GM12878 (cell line): ENCODE measurements around the gene DENND1A. TPM values are rescaled to one million over a fixed set of nuclear protein-coding genes. Genes with fewer than 3 reads are reported as not detected.

Experiments
- ATAC-seq: fragments of 200-7000 bp; cut with Tn5 transposase; 3 replicates; pipeline ENCODE4 v1.9.1; 2020; ENCODE audit warnings: mild to moderate bottlenecking, moderate library complexity
- BruUV-seq: library from RNA; stranded (reverse); fragments of 400-500 nt; replicated peaks from 2 replicates; lab custom pipeline; 2021; lab: Mats Ljungman, UMichigan
- CTCF ChIA-PET: fragments of 300-600 bp; sonication (Branson Sonifier 250); formaldehyde crosslinking; extraction: SDS; loops from one replicate; lab custom pipeline; 2021; ENCODE audit warnings: inconsistent platforms; lab: Yijun Ruan, JAX
- POLR2A ChIA-PET: fragments of 350-600 bp; formaldehyde crosslinking; extraction: SDS; loops from one replicate; lab custom pipeline; 2021; ENCODE audit warnings: inconsistent platforms; lab: Charles Lee
- RAD21 ChIA-PET: fragments of 300-600 bp; sonication (Branson Sonifier 250); formaldehyde crosslinking; loops from one replicate; lab custom pipeline; 2023; ENCODE audit warnings: antibody characterized with exemption; ENCODE audit not compliant: unreplicated experiment; lab: Charles Lee
- SMC1A ChIA-PET: fragments of 300-600 bp; sonication (Branson Sonifier 250); formaldehyde crosslinking; loops from one replicate; lab custom pipeline; 2023; ENCODE audit not compliant: unreplicated experiment, uncharacterized antibody; lab: Charles Lee
- DNase-seq: peaks from one replicate; pipeline ENCODE4 v3.0.0-alpha.2; 2011; ENCODE audit warnings: low read depth, low spot score
- FAIRE-seq: peaks from 3 replicates; lab custom pipeline; 2011; peaks lifted over from hg19 to GRCh38; lab: Jason Lieb, UNC
- H2AFZ ChIP-seq: 2 replicates; pipeline ENCODE4 v1.6.0; 2011; ENCODE audit warnings: low read depth, low read length, control low read depth; ENCODE audit not compliant: control insufficient read depth
- H3K27ac ChIP-seq: 2 replicates; pipeline ENCODE4 v1.5.1; 2011; ENCODE audit warnings: control low read depth; ENCODE audit not compliant: control insufficient read depth, insufficient read depth
- H3K27me3 ChIP-seq, 2 experiments: replicated peaks in 1 of 2; 2 replicates each; pipeline versions ENCODE4 v1.6.0 to v1.6.1; 2011; ENCODE audit warnings: low read length in 1 of 2; ENCODE audit not compliant: control insufficient read depth in 2 of 2, insufficient read depth in 2 of 2
- H3K36me3 ChIP-seq, 2 experiments: 2 replicates each; pipeline ENCODE4 v1.5.1; 2011; ENCODE audit warnings: low read length in 1 of 2; ENCODE audit not compliant: control insufficient read depth in 2 of 2, insufficient read depth in 2 of 2
- H3K4me1 ChIP-seq: 2 replicates; pipeline ENCODE4 v1.6.1; 2011; ENCODE audit warnings: mild to moderate bottlenecking, low read length, moderate library complexity, mixed read lengths; ENCODE audit not compliant: control insufficient read depth, insufficient read depth
- H3K4me2 ChIP-seq: 2 replicates; pipeline ENCODE4 v1.6.0; 2011; ENCODE audit warnings: control low read depth; ENCODE audit not compliant: control insufficient read depth, insufficient read depth
- H3K4me3 ChIP-seq: fragments of 200-600 bp; sonication (generic); 2 replicates; pipeline ENCODE4 v1.5.1; 2016
- H3K79me2 ChIP-seq: 2 replicates; pipeline ENCODE4 v1.6.0; 2011; ENCODE audit warnings: low read length; ENCODE audit not compliant: control insufficient read depth, insufficient read depth
- H3K9ac ChIP-seq: 2 replicates; pipeline ENCODE4 v1.8.0; 2011; ENCODE audit warnings: low read length, control low read depth, mixed read lengths; ENCODE audit not compliant: control insufficient read depth, insufficient read depth
- H3K9me3 ChIP-seq: replicated peaks from 3 replicates; pipeline ENCODE4 v1.5.1; 2011; ENCODE audit warnings: mild to moderate bottlenecking, low read length; ENCODE audit not compliant: control insufficient read depth, insufficient read depth
- H4K20me1 ChIP-seq: 2 replicates; pipeline ENCODE4 v1.6.0; 2011; ENCODE audit not compliant: control insufficient read depth, insufficient read depth
- BCL11A ChIP-seq: IDR thresholded peaks from 2 replicates; pipeline ENCODE4 v1.6.1; 2011; ENCODE audit warnings: low read depth, low read length
- CBX3 ChIP-seq: fragments of 200-600 bp; sonication (generic); IDR thresholded peaks from 2 replicates; pipeline ENCODE4 v1.6.1; 2016; ENCODE audit warnings: low read depth, borderline replicate concordance
- CBX5 ChIP-seq: sonication (generic); IDR thresholded peaks from 2 replicates; pipeline ENCODE4 v1.6.1; 2016; ENCODE audit warnings: low read depth, moderate library complexity, mild to moderate bottlenecking, inconsistent platforms
- IKZF2 ChIP-seq, 2 experiments: fragments of 450-650 bp; IDR thresholded peaks; 2 replicates each; pipeline ENCODE4 v1.6.1; 2017; ENCODE audit warnings: mild to moderate bottlenecking in 2 of 2, moderate library complexity in 2 of 2
- IRF4 ChIP-seq: IDR thresholded peaks from 2 replicates; pipeline ENCODE4 v1.6.1; 2011; ENCODE audit warnings: low read depth, low read length
- IRF5 ChIP-seq: fragments of 450-650 bp; IDR thresholded peaks from 2 replicates; pipeline ENCODE4 v1.6.1; 2017; ENCODE audit warnings: borderline replicate concordance
- KAT2A ChIP-seq: conservative IDR thresholded peaks from 2 replicates; pipeline ENCODE4 v1.6.1; 2011; ENCODE audit warnings: low read depth, low read length; ENCODE audit not compliant: control insufficient read depth
- NFIC ChIP-seq: IDR thresholded peaks from 2 replicates; pipeline ENCODE4 v1.6.1; 2012; ENCODE audit warnings: low read depth, mild to moderate bottlenecking, inconsistent platforms, low read length, moderate library complexity
- NR2C2 ChIP-seq: IDR thresholded peaks from 2 replicates; pipeline ENCODE4 v1.6.1; 2011; ENCODE audit warnings: borderline replicate concordance, low read depth; ENCODE audit not compliant: control insufficient read depth, insufficient read length
- ZNF207 ChIP-seq: fragments of 450-650 bp; IDR thresholded peaks from 2 replicates; pipeline ENCODE4 v1.6.1; 2014; ENCODE audit warnings: antibody characterized with exemption, mild to moderate bottlenecking, borderline replicate concordance
- ZNF217 ChIP-seq: fragments of 450-650 bp; IDR thresholded peaks from 2 replicates; pipeline ENCODE4 v1.6.1; 2017; ENCODE audit warnings: antibody characterized with exemption, mild to moderate bottlenecking
- WGBS: methylation state at CpG from one replicate; pipeline ENCODE4 v1.1.6; 2016; ENCODE audit warnings: low lambda C conversion rate; ENCODE audit not compliant: insufficient replicate concordance, insufficient coverage; ENCODE audit errors: missing lambda C conversion rate; 5-methylcytosine and 5-hydroxymethylcytosine counted together
- in situ Hi-C: fragments of 300-500 bp; cut with MboI; formaldehyde crosslinking; loops from 9 replicates; pipeline ENCODE4 v1.14.3; 2018; ENCODE audit warnings: mixed read lengths
- intact Hi-C: fragments of 100-400 bp; cut with micrococcal nuclease; formaldehyde crosslinking; loops from one replicate; pipeline ENCODE4 v1.14.2; 2022; ENCODE audit not compliant: unreplicated experiment
- polyA plus RNA-seq, 11 experiments: library from polyadenylated mRNA; depleted of rRNA in 4 of 11; unstranded in 6 of 11; stranded (reverse) in 5 of 11; fragments of >200 nt; fragmentation: Nextera tagmentation in 4 of 11; fragmentation: Illumina TruSeq in 1 of 11; extraction: Ambion mirVana in 4 of 11; extraction: Trizol in 1 of 11; gene quantifications; 1 replicate in 1 of 11; 2 replicates in 10 of 11; pipeline versions ENCODE4 v1.2.1 to v1.2.3, GENCODE V29; 2011 to 2016; ENCODE audit warnings: inconsistent platforms in 2 of 11, missing spikeins in 2 of 11, low read depth in 1 of 11
- total RNA-seq, 4 experiments: library from RNA; depleted of rRNA in 3 of 4; stranded (reverse); fragments of >200 nt in 3 of 4; fragmentation: Illumina TruSeq in 1 of 4; extraction: Trizol in 1 of 4; gene quantifications; 2 replicates each; pipeline versions ENCODE4 v1.2.1 to v1.2.3, GENCODE V29; 2013 to 2021

DENND1A gene
- total and polyA plus RNA-seq, 10 of the 15 experiments (the other 5 are each of a cell fraction or from before 2014, with no cell fraction given), result 14.1 to 48.6 (median 35.2) TPM

- Histone ChIP-seq H3K36me3 (peaks cover 0 to 1% of the 10 kb centered on the region in 2 experiments; a peak in 2 of 4 replicates), H3K27me3 (no peaks in the 10 kb centered on the region), H3K4me3 (no peak overlapping the region), H3K27ac (no peak overlapping the region), H4K20me1 (no peaks in the 10 kb centered on the region), H3K4me1 (no peaks in the 10 kb centered on the region), H3K9ac (no peak overlapping the region), H3K9me3 (peaks cover 11% of the 10 kb centered on the region), H3K4me2 (no peak overlapping the region), H3K79me2 (no peaks in the 10 kb centered on the region), H2AFZ (no peak overlapping the region)
- intact Hi-C loops (no loop called here), in situ Hi-C loops (no loop called here)
- DNase-seq, result no peak
- RAD21 ChIA-PET, result no interaction called here
- BruUV-seq, result no TSS peak
- ATAC-seq, result no peak
- 97% methylated on average over 4 of the region's 4 CpGs for WGBS
- CTCF ChIA-PET, result no interaction called here
- POLR2A ChIA-PET, result interaction anchor here (0.5 kb wide), 1 partner anchor 214 kb away, joined by 4 read pairs; no protein-coding TSS in a partner anchor
- SMC1A ChIA-PET, result interaction anchor here (1.0 to 1.4 kb wide), 3 partner anchors 35 to 91 kb away, joined by 3 read pairs; no protein-coding TSS in a partner anchor
- FAIRE-seq, result no peak
- TF ChIP-seq IRF4 (no peak), KAT2A (no peak), ZNF207 (no peak), NFIC (no peak), IKZF2 (IDR thresholded peaks at IDR 0.05) (no peak), CBX3 (no peak), CBX5 (no peak), NR2C2 (no peak), IRF5 (no peak), BCL11A (no peak), ZNF217 (no peak)
Observed at GRCh38 chr9:123657941-123658340, 272.0 kb downstream of the DENND1A start.
